SU-DHL-6 (cell line): Measurements from ENCODE around the gene MKI67.

ENCODE experiments used
- EZH2phosphoT487 ChIP-seq: fragments of 200-600 bp; sonication (generic), shearing (Covaris generic); conservative IDR thresholded peaks from 2 replicates; pipeline ENCODE4 v1.6.1; 2018; ENCODE audit warnings: mild to moderate bottlenecking, antibody characterized with exemption, low read length, moderate library complexity, mixed read lengths
- TF ChIP-seq, protein P1 (sequence below): fragments of 200-600 bp; sonication (generic); IDR thresholded peaks from one replicate; pipeline ENCODE4 v1.5.1; 2017; ENCODE audit warnings: antibody characterized with exemption, mild to moderate bottlenecking, low read length, moderate library complexity; ENCODE audit not compliant: insufficient read depth, poor library complexity, severe bottlenecking

DNA sequence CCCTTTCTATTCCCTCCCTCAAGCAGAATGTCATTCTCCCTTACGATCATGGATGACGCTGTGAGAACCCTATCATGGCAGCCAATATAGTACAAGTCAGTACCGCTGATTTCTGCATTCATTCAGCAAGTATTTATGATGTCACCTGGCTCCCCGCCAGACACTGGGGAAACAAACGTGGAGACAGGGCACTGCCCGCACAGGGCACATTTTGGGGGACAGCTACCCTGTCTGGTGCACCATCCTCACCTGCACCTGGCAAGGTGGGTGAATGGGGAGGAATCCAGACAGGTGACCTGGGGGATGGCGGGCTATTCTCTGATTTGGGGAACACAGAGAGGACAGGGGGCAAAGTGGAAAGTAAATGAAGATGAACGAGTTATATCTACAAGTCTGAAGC lies 28.4 kb downstream of the MKI67 start:
- TF ChIP-seq, protein P1, sequence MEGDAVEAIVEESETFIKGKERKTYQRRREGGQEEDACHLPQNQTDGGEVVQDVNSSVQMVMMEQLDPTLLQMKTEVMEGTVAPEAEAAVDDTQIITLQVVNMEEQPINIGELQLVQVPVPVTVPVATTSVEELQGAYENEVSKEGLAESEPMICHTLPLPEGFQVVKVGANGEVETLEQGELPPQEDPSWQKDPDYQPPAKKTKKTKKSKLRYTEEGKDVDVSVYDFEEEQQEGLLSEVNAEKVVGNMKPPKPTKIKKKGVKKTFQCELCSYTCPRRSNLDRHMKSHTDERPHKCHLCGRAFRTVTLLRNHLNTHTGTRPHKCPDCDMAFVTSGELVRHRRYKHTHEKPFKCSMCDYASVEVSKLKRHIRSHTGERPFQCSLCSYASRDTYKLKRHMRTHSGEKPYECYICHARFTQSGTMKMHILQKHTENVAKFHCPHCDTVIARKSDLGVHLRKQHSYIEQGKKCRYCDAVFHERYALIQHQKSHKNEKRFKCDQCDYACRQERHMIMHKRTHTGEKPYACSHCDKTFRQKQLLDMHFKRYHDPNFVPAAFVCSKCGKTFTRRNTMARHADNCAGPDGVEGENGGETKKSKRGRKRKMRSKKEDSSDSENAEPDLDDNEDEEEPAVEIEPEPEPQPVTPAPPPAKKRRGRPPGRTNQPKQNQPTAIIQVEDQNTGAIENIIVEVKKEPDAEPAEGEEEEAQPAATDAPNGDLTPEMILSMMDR: no peak
- TF ChIP-seq EZH2phosphoT487: no peak
